GM20431 (cell line): Measurements from ENCODE around the gene BAD.

Experiments used
- in situ Hi-C: fragments of 300-500 bp; cut with MseI, MboI; formaldehyde crosslinking; loops from one replicate; pipeline ENCODE4 v1.15.0; 2020; ENCODE audit warnings: low sequenced_read_pairs; ENCODE audit not compliant: unreplicated experiment

The BAD gene

DNA sequence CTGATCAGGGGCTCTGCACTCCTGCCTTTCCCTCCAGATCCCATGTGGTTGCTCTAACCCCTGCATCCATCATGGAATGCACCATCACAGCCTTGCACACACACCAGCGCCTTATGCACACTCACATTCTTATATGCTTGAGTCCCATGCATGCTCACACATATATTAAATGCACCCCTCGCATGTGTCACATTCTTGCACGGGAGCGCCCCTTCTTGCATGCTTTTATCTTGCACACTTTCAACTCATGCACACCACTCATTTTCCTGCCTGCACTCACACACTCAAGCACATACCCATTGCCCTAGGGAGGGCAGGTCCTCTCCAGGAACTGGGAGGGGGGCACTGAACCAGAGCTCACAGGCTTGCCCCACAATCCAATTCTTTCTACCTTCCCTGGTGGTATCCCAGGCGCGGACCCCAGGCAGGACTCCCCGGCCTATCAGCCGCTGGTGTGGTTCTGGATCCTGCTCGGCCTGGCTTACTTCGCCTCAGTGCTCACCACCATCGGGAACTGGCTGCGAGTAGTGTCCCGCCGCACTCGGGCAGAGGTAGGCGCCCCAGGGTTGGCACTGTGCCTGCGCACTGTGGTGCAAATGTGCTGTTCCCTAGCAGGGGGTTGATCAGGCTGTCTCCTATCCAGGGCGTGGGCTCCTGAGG, 13.4 kb upstream of the BAD start:
- in situ Hi-C loops: no loop called here

- in situ Hi-C loops: no loop called here
These were observed 12.6 kb upstream of the BAD start for GRCh38 chr11:64296830-64297698.

DNA sequence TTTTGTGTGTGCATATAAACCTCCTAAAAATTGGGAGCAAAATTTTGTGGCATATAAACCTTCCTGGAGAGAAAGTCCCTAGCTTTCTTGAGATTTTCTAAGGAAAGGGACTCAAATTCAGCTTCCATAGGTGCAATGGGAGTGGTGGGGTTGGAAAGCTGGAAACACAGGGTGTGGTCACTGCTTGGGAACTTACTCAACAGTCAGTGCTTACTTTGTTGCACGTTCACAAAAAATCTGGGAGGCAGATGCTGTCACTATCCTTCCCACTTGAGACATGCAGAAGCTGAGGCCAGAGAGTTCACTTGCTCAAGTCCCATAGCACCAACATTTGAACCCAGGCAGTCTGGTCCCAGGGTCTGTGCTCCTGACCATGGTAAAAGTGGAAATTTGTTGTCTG, 11.8 kb upstream of the BAD start:
- in situ Hi-C loops: no loop called here

DNA sequence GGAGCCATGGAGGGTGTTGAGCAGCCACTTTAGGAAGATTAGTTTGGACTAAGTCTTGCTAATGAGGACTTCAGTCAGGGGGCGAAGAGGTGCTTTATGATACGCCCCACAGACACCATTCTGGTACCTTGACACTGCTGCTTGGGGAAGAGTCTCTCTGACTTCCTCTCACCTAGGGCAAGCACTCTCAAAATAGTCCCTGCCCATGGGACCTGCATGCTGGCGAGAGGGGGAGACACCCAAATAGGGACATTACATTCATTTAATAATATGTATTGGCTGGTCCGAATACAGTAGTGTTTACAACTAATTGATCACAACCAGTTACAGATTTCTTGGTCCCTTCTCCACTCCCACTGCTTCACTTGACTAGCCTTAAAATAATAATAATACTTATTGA, 11.3 kb upstream of the BAD start:
- in situ Hi-C loops: no loop called here

GRCh38 chr11:64294774-64295173, 10.3 kb upstream of the BAD start:
- in situ Hi-C loops: no loop called here

DNA sequence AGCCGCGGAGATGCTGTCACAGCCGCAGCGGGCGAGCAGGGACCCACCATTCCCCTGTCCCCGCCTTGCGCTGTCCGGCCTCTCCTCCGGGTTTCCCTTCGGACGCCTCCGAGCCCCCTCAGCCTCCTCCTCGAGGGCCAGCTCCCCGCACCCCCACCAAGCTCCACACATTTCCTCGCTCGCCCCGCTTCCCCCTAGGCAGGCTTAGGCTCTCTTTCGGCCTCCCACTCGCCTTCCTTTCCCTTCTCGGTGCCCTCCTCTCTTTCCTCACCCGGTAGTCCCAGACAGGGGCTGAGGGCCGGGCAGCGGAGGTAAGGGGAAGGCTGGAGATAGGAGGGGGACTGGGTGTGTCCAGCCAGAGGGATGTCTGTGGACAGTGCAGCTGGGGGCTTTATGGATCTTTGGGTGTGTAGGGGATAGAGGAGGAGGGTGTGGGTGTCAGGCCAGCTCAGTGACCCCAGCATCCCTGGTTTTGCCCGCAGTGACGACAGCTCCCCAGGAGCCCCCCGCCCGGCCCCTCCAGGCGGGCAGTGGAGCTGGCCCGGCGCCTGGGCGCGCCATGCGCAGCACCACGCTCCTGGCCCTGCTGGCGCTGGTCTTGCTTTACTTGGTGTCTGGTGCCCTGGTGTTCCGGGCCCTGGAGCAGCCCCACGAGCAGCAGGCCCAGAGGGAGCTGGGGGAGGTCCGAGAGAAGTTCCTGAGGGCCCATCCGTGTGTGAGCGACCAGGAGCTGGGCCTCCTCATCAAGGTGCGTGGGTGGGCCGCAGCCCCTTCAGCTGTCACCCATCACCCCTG, 8.2 kb upstream of the BAD start:
- in situ Hi-C loops: no loop called here

DNA sequence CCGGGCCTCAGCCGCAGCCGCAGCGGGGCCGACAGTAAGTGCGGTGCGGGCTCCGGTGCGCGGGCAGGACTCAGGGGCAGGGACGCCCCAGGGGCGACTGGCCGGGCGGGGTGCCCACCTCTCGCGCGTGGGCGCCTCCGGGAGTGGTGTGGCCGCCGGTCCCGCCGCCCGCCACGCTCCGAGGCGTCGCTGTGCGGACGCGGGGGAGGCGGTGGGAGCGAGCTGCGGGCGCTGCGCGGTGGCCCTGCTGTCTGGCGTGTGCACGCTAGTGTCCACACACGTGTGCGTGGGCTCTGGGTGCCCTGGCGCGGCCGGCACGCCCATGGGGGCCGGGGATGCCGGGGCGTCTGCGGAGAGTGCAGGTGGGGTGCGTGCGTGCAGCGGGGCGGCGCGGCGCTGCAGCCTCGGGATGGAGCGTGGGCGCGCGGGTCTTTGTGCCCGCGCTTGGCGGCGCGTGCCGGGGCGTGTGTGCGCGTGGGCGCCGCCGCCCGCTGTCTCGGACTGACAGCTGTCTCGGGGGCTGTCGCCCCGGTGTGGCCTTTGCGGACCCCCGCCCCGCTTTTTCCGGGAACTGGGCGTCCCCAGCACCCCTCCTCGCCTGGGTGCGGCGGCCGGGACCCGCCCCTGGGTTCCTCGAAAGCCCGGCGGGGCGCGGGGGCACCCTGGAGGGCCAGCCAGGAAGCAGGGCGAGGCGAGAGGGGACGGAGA, 7.4 kb upstream of the BAD start:
- in situ Hi-C loops: no loop called here

GRCh38 chr11:64291262-64291751, 6.8 kb upstream of the BAD start, which contains the start of gene KCNK4:
Gene KCNK4, plus strand, starts transcription at chr11:64291302. Its CDS starts 1,717 bp downstream, at chr11:64293019.
- in situ Hi-C loops: no loop called here

DNA sequence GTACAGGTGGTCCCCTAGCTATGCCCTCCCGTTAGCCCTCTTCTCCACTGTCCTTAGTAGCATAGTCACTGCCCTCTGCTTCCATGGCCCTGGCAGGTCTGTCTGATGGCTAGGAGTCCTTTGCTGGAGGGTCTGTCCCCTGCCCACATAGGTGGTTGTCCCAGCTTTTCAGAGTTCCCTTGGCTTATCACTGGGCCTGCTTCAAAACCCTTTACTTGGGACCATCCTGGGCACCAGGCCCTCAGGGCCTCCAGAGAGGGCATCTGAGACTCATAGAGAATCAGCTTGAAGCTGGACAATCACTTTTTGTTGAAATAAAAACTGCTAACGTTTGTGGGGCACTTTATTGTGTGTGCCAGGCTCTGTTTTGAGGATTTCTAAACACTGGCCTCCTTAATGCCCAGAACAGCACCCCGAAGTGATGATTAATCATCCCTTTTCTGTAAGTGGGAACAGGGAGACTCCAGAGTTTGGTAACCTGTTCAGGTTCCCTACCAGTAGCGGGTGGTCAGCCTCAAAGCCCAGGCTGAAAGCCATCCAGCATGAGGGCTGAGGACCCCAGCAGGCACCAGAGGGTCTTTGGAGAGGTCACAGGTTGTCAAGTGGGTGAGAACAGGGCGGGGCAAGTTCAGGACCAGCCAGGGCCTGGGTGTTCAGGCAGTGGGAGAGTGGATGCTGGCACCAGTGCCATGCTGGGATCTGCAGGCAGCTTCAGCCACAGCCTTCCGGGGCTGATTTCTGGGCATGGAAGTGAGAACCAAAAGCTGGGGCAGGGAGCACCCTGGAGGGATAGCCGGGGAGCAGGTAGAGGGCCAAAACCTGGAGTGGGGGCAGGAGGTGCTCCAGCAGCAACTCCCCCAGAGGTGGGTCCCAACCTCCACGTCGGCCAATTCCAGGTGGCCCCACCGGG, 6.1 kb upstream of the BAD start:
- in situ Hi-C loops: no loop called here

- in situ Hi-C loops: no loop called here
These were observed 4.6 kb upstream of the BAD start for GRCh38 chr11:64289002-64289564.

- in situ Hi-C loops: no loop called here
These were observed 3.9 kb upstream of the BAD start for GRCh38 chr11:64288353-64288750.

- in situ Hi-C loops: no loop called here
These were observed 3.3 kb upstream of the BAD start for GRCh38 chr11:64287676-64288352.

- in situ Hi-C loops: no loop called here
These were observed 2.3 kb upstream of the BAD start for GRCh38 chr11:64286801-64287159.

GRCh38 chr11:64285885-64286800, 1.7 kb upstream of the BAD start:
- in situ Hi-C loops: no loop called here

DNA sequence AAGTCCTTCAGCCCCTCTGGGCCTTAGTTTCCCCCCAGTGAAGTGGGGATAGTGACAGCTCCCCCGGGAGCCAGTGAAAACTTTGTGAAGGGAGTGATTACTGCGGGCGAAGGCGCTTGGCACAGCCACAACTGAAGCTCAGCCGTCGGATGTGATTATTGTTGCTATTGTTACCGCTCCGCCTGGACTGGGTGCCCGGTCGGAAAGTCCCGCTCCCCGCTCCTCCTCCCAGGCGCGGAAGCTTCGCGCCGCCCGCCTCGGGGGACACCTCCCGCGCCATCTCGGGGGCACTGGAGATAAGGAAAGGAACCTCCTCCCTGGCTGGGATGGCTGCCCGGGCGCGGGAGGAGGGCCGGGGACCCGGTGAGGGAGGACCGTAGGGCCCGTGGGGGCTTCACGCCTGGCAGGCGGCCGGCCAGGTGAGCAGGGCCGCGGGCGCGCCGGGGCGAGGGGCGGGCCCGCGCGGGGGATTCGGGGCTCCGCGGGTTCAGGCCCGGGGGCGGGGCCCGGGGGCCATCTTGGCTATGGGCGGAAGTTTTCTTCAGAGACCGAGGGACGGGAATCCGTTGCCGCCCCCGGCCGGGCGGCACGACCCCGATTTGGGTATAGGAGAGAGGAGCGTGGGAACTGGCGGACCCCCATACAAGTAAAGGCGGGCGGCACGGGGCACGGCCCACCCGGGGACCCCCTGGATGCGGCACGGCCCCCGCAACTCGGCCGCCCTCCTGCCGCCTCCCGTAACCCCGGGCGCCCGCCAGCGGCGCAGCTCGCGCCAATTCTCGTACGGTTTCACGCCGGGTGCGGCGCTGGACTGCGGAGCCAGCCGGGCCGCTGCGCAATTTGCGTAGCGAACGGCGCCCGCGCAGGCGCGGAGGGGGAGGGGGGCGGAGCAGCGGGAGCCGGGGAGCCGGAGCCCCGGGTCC, 758 bp upstream of the BAD start, which contains the start of gene GPR137:
TSS of gene GPR137 (plus strand) at position 887 of the 923 bp plus-strand sequence. CDS start 677 bp downstream, outside the sequence.
- in situ Hi-C loops: no loop called here

- in situ Hi-C loops: no loop called here
These were observed 1.4 kb downstream of the BAD start for GRCh38 chr11:64283092-64283491.
